CD4-positive, alpha-beta T cell treated with Interleukin-6 for 4 hours (primary cell): ENCODE measurements around the gene CIAO2B.

ENCODE experiments used
- DNase-seq: peaks from one replicate; pipeline ENCODE4 v3.0.0-alpha.2; 2020; ENCODE audit warnings: mixed read lengths

Gene CIAO2B

GRCh38 chr16:66885491-66885890 is 48.7 kb downstream of the CIAO2B start:
- no peak for DNase-seq

GRCh38 chr16:66882702-66883101 is 51.5 kb downstream of the CIAO2B start:
- no peak for DNase-seq
